Measurements from ENCODE around the gene U2AF2.

Gene U2AF2

GRCh38 chr19:55720214-55720746, 65.4 kb downstream of the U2AF2 start:
- DNase-seq = no peak

- no peak for DNase-seq
Observed at GRCh38 chr19:55720801-55721200, 66.0 kb downstream of the U2AF2 start.

GRCh38 chr19:55723491-55723890, 68.7 kb downstream of the U2AF2 start:
- DNase-seq = no peak
